ENCODE results near the gene RTBDN.

DNA sequence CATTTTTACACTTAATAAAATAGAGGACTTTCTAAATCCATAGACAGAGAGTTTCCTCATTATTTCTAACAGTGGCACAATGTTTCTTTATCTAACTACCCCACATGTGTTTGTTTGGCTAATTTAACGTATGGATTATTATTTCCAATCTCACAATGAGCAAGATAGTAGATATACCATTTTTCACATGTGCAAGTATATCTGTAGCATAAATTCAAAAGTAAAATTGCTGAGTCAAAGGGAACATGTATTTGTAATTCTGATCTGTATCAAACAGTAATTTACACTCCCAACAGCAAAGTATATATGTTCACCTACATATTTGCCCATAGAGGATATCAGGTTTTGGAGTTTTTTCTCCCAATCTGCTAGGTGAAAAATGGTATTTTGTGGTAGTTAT is 22.3 kb upstream of the RTBDN start:
- TF ChIP-seq, protein P1, sequence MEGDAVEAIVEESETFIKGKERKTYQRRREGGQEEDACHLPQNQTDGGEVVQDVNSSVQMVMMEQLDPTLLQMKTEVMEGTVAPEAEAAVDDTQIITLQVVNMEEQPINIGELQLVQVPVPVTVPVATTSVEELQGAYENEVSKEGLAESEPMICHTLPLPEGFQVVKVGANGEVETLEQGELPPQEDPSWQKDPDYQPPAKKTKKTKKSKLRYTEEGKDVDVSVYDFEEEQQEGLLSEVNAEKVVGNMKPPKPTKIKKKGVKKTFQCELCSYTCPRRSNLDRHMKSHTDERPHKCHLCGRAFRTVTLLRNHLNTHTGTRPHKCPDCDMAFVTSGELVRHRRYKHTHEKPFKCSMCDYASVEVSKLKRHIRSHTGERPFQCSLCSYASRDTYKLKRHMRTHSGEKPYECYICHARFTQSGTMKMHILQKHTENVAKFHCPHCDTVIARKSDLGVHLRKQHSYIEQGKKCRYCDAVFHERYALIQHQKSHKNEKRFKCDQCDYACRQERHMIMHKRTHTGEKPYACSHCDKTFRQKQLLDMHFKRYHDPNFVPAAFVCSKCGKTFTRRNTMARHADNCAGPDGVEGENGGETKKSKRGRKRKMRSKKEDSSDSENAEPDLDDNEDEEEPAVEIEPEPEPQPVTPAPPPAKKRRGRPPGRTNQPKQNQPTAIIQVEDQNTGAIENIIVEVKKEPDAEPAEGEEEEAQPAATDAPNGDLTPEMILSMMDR (IDR thresholded peaks at IDR 0.05): no peak
- no peak for TF ChIP-seq POLR2A (IDR thresholded peaks at IDR 0.05)

Data from esophagus squamous epithelium (tissue), 4 donors.